ENCODE results near the gene ATP9B. TPM values are rescaled to one million over a fixed set of nuclear protein-coding genes. Genes with fewer than 3 reads are reported as not detected.

The ATP9B gene
- total RNA-seq, 1 donor from 2014 or later, result 10.8 TPM

- TF ChIP-seq CTCF (IDR thresholded peaks at IDR 0.05; ENCODE audit: insufficient read depth, low read length, severe bottlenecking), result no peak
- Histone ChIP-seq H3K27me3 (ENCODE audit: control insufficient read depth, insufficient read depth, low read length) (no peaks in the 10 kb centered on the region), H3K36me3 (ENCODE audit: control insufficient read depth, insufficient read depth, low read length) (no peaks in the 10 kb centered on the region), H3K4me3 (ENCODE audit: low read depth, low read length) (no peak overlapping the region)
- no peak for DNase-seq (ENCODE audit: low read depth)
- FAIRE-seq, result no peak
Observed at GRCh38 chr18:79421275-79421857, 352.2 kb downstream of the ATP9B start.

- Histone ChIP-seq H3K36me3 (ENCODE audit: control insufficient read depth, insufficient read depth, low read length) (no peaks in the 10 kb centered on the region), H3K4me3 (ENCODE audit: low read depth, low read length) (no peak overlapping the region), H3K27me3 (ENCODE audit: control insufficient read depth, insufficient read depth, low read length) (no peaks in the 10 kb centered on the region)
- TF ChIP-seq CTCF (IDR thresholded peaks at IDR 0.05; ENCODE audit: insufficient read depth, low read length, severe bottlenecking), result no peak
- DNase-seq (ENCODE audit: low read depth), result no peak
- FAIRE-seq, result no peak
Observed at GRCh38 chr18:79422022-79422782, 353.0 kb downstream of the ATP9B start.

GRCh38 chr18:79422783-79423165, 353.6 kb downstream of the ATP9B start:
- H3K36me3 ChIP-seq (ENCODE audit: control insufficient read depth, insufficient read depth, low read length), result no peaks in the 10 kb centered on the region
- FAIRE-seq, result no peak
- TF ChIP-seq CTCF (IDR thresholded peaks at IDR 0.05; ENCODE audit: insufficient read depth, low read length, severe bottlenecking), result no peak
- H3K27me3 ChIP-seq (ENCODE audit: control insufficient read depth, insufficient read depth, low read length), result no peaks in the 10 kb centered on the region
- no peak overlapping the region for H3K4me3 ChIP-seq (ENCODE audit: low read depth, low read length)
- DNase-seq (ENCODE audit: low read depth), result no peak

- Histone ChIP-seq H3K36me3 (ENCODE audit: control insufficient read depth, insufficient read depth, low read length) (no peaks in the 10 kb centered on the region), H3K4me3 (ENCODE audit: low read depth, low read length) (no peak overlapping the region), H3K27me3 (ENCODE audit: control insufficient read depth, insufficient read depth, low read length) (no peaks in the 10 kb centered on the region)
- FAIRE-seq, result no peak
- no peak for DNase-seq (ENCODE audit: low read depth)
- TF ChIP-seq CTCF (IDR thresholded peaks at IDR 0.05; ENCODE audit: insufficient read depth, low read length, severe bottlenecking), result no peak
Observed at GRCh38 chr18:79423211-79424007, 354.2 kb downstream of the ATP9B start.

GRCh38 chr18:79424008-79424565, 354.9 kb downstream of the ATP9B start:
- FAIRE-seq (no peak), DNase-seq (ENCODE audit: low read depth) (no peak)
- TF ChIP-seq CTCF (IDR thresholded peaks at IDR 0.05; ENCODE audit: insufficient read depth, low read length, severe bottlenecking), result no peak
- Histone ChIP-seq H3K4me3 (ENCODE audit: low read depth, low read length) (no peak overlapping the region), H3K36me3 (ENCODE audit: control insufficient read depth, insufficient read depth, low read length) (no peaks in the 10 kb centered on the region), H3K27me3 (ENCODE audit: control insufficient read depth, insufficient read depth, low read length) (no peaks in the 10 kb centered on the region)
